Measurements from ENCODE around the gene C2CD3.
A peak's percentile ranks its signal among the peaks of the same experiment; 100 is the strongest.

Gene C2CD3

DNA sequence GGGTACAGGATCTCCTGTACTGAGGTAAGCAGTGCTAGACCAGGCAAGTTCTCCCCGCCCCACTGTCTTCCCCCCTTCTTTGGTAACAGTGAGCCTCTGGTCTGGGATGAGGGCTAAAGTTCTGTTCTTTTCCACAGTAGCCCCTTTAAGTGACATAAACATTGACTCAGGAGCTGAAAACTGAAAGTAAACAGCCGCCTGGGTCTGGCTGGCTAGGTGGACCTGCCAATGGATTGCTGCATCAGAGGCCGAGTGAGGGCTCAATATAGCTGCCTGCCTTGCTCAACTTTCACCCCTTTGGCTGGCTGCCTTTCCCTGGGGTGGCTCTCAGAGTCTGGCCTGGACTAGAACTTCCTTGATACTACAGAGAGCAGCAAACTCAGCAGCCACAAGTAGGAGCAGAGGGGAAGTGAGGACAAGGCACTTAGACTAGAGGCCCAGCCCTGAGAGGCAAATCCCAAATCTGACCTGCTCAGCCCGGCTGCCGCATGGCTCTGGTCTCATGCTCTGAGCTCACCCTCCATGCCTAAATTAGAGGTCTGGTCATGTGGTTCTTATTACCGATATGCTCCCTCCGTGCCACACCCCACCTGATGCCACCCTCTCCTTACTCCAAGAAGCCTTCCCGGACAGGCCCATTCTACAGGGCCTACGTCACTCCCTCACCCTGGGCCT, 152.3 kb downstream of the C2CD3 start:
- DNase-seq (ENCODE audit: low spot score) = peak; percentile 76

DNA sequence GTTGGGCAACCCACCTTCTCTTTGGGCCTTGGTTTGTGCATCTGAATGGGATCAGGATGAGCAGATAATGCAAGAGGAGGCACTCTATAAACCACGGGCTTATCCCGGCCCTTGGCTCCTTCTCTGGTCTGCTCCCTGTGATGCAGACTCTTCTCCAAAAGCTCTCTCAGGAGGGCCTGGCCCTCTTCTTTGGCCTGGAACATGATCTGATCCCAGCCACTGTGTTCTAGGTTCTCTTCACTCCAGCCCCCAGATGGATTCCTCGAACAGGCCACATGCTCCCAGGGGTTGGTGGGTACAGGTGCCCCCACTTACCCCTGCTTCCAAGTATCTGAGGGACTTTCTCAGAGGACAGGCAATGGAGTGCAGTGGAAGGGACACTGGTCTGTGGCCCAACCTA, 153.2 kb downstream of the C2CD3 start:
- DNase-seq (ENCODE audit: low spot score) = no peak

DNA sequence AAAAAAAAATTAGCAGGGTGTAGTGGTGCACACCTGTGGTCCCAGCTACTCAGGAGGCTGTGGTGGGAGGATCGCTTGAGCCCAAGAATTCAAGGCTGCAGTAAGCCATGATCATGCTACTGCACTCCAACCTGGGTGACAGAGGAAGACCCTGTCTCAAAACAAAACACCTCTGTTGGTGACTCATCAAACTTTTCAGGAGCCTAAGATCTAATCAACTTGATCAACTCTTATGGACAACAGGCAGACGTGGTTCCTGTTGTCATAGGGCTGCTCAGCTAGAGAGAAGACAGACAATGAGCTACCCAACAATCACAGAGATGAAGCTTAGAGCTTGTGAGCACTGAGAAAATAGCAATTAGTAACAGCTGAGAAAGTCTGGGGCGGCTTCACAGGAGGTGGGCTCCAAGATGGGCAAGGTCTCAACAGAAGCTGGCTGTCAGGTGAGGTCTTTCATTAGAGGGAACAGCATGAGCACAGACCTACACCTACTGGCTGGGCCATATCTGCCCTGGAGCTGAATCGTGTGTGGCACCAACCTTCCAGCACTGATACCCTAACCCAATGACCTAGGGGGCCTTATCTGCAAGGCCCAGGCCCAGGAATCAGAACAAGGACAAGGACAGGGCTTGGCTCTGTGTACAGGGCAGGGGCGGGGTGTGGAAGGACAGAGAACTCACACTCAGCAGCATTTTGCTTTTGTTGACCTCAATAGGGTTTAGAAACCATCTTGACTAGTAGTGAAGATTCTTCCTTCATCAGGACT, 154.7 kb downstream of the C2CD3 start:
- no peak for DNase-seq (ENCODE audit: low spot score)

DNA sequence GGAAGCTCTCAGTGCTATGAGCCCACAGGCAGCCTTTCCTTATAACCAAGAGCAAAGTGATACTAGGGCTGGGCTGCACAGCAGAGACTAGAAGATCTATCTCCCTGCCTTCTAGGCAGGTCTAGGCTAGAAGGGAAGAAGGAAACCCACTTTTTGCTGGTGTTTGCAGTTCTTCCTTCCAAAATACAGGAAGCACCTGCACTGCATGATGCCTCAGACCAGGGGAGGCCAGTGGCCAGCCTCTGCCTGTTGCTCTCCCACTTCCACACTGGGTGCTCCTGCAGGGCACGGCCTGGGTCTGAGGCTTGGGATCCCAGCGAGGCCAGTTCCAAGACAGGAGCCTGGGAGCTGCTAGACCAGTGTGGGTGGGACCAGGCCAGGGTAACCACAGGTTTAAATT, 155.9 kb downstream of the C2CD3 start:
- no peak for DNase-seq (ENCODE audit: low spot score)

DNA sequence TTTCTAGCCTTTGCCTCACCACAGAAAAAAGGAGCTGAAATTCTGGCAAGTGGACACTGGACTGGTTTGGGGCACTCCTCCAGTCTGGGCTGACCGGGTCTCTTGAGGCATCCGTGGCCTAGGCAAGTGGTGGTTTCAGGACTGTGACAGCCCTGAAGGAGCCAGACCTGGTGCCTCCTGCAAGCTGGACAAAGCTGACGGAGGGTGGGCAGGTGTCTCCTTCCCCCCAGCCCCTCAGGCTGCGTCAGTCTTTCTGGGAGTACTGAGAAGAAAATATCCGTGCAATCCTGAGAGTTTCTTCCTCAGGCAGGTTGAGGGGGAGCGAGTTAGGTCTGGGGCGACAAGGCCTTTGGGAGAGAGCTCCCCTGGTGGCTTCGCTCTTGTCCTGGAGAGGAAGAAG, 157.7 kb downstream of the C2CD3 start:
- DNase-seq (ENCODE audit: low spot score) = no peak

DNA sequence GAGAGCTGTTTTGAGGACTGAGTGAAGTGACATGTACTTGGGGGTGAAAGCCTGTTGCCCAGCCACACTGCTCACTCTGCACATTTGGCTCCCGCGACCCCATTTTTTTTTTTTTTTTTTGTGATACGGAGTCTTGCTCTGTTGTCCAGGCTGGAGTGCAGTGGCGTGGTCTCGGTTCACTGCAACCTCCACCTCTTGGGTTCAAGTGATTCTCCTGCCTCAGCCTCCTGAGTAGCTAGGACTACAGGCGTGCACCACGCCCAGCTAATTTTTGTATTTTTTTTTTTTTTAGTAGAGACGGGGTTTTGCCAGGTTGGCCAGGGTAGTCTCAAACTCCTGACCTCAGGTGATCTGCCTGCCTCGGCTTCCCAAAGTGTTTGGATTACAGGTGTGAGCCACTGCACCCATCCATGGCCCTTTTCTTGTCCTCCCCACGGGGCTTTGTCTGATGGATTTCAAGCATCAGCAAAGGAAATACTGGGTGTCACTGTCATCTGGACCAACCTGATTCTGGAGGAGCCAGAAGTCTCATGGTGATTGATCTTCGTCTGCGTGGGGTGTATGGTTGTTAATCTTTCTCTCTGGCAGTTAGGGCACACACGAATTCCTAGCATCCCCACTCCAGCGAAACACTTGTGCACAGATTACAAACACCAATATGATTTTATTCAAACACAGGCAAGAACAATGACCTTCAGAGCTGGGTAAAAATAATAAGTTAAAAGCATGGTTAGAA, 158.6 kb downstream of the C2CD3 start:
- DNase-seq (ENCODE audit: low spot score) = no peak

DNA sequence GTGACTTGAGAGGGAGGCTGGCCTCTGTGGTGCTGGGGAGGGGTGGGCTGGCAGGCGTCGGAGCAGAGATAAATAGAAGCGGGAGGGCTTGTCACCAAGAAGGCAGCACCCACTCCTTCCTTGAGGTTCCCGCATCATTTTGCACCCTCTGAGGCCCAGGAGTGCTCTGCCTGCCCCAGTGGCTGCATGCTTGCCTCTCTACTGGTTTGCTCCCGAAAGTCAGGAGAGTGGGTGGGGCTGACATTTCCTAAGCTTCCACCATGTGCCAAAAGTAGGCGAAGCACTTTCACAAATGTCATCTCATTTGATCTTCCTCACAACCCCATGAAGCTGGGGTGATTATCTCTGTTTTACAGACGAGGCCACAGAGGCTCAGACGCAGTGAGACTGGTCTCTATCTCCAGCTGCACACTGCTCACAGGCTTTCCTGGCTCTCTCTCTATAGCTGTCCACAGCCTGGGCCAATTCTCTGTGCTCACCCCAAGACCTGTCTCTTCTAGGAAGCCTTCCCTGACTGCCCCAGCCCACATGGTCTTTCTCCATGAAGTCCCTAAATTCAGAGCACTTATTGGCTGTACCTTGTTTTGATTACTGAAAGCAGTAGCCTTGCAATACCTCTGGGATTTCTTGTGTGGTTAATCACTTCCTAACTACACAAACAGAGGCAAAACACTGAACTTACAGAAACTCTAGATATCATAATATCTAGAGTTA, 159.3 kb downstream of the C2CD3 start:
- peak; percentile 10 for DNase-seq (ENCODE audit: low spot score)

DNA sequence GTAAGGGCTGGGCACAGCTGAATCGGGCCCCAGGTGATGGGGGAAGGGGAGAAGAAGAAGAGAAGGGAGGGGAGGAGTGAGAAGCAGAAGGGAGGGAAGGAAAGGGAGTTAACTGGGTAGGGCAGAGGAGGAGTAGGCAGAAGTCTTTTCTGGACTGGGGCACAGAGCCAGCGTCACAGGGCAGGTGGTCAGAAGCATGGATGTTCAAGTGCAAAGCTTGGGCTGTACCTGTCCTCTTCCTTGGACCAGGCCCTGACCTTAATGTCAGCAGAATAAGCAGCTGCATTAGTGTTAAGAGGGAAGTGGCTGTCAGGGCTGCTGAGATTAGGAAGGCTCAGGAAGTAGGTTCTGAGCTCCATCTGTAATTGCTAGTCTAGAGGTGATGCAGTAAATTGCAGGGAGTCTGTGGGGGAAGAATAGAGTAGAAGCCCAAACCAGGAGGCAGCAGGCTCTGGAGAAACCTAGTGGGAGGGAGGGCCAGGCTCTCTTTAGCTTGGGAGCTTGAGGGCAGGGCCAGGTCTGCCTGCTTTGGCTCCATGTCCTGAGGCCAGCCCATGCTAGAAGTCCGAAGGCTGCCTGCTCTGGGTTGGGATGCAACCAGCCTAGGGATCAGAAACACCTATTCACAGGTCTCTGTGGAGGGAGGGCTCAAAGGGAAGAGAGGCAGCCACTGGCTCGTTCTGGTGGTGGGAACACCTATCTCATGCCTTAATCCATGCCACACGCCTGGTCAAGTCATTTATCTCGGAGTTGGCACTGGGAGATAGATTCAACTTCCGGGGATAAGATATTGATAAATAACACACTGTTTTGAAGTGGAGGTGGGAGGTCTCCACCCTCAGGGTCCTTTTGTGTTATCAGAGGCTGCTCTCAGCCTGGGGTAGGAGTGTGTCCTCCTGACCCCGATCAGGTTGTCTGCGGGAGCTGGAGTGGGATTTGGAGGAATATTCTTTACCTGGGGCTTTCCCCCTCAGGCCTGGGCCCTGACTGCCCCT, 160.2 kb downstream of the C2CD3 start:
- no peak for DNase-seq (ENCODE audit: low spot score)

DNA sequence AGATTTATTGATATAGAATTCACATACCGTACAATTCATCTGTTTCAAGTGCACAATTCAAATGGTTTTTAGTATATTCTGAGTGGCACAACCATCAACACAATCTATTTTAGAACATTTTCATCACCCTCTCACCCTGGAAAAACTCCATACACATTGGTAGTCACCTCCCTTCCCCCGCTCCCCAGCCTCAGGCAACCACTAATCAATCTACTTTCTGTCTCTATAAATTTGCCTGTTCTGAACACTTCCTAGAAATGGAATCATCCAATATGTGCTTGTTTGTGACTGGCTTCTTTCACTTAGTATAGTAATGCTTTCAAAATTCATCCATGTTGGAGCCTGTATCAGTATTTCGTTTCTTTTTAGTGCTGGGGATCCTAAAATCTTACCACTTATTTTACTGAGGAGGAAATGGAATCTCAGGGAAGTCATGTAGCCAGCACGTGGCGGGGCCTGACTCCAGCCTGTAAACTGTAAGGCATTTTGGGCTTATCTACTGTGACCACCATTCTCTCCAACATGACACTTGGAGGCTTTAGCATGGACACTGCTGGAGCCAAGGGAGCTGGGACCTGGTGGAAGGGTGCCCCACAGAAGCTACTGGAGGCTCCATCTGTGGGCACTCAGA, 161.0 kb downstream of the C2CD3 start:
- DNase-seq (ENCODE audit: low spot score) = no peak

DNA sequence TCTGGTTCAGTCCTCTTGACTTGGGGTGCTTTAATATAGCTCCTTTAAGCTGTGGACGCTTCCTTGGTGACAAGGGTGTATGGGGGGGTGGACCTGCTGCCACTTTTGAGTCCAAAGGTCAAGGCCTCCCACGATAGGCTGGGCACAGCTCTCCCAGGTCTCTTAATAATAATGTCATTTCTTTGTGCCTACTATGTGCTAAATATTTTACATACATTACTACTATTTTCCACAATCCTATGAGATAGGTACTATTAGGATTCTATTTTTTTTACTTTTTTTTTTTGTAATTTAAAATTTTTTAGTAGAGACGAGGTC, 161.6 kb downstream of the C2CD3 start:
- no peak for DNase-seq (ENCODE audit: low spot score)

DNA sequence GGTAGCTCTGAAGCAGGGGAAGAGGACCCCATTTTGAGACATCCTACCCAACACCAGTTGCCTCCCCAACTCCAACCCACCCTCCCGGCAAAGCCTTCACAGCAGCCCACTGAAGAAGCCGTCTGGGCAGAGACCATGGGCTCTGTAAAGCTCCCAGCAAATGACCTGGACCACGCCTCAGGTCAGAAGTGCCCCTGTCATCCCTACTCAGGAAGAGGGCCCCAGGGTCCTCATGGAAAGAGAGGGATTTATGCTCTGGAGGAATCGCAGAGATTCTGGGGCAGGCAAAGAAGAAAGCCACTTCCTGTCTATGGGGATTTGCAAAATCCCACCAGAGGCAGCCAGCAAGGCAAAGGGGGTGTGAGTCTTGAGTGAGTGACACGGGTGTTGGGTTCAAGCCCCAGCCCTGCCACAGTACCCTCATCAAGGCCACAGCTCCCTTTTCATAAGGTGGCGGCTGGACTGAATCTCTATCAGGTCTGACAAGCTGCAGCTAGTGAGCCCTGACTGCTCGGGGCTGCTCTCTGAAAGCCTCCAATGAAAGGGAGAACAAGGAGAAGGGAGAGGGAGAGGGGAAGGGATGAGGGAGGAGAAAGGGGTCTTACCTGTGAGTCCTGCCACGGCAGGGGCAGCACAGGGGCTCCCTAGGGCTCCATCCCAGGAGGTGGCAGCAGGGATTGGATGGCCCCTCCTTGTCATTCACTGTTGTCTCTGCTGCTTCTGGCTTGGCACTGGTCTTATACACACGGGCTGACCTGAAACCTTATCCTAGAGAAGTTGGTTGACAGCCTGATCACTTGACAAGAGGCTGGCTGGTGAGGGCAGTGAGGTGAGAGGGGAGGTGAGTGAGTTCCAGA, 162.2 kb downstream of the C2CD3 start, which contains the start of gene UCP3:
UCP3 (minus strand) TSS at position 713 of the 857 bp plus-strand sequence. CDS start 2,043 bp downstream, outside the sequence.
- no peak for DNase-seq (ENCODE audit: low spot score)

DNA sequence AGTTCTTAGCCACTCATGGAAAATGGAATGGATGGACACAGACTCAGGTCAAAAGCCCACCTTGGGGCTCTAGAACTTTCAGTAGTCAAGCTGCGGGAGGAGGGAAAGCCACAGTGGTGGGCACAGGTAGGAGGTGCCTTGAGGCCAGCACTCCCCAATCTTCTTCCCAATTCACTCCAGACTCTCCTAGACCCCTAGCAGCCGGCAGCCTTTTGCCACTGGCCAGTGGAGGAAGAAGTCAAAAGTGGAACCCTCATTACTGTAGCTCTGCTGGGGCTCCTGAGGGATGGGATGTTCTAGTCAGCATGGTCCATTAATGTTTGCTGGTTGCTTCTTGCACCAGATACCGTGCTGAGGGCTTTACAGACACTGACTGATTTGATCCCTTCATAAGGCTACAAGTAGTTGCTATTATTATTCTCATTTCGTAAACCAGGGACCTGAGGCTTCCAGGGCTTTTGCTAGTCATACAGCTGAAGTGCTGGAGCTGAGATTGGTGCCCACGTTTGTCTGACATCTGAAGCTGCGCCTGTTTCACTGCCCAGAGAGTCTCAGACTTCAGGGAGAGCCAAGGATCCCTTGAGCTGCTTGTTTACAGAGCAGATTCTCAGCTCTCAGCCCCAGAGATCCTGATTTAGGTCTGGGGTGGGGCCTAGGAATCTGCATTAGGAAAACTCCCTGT, 163.0 kb downstream of the C2CD3 start:
- DNase-seq (ENCODE audit: low spot score) = no peak

DNA sequence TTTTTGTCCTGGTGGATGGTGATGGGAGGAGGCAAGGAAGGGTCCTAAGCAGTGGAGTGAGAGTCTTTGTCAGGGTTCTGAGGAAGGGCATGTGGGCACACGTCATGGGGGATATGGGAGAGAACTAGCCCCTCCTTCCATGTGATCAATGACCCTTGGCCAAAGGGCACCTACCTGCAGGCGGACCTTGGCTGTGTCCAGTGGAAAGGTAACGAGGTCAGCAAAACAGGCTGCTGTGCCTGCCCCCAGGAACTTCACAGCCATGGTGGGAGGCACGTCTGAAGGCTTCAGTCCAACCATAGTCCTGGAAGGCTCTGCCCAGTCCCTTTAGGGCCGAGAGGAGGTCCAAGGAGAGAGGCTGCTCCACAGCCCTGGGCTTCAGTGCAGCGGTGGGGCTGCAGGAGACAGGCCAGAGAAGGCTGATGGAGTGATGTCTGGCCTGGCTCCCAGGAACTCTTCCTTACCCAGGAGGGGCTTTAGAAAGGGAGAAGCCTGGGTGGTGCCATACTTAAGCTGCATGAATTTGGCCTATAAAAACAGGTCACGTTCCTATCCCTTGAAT, 164.0 kb downstream of the C2CD3 start:
- DNase-seq (ENCODE audit: low spot score) = no peak

DNA sequence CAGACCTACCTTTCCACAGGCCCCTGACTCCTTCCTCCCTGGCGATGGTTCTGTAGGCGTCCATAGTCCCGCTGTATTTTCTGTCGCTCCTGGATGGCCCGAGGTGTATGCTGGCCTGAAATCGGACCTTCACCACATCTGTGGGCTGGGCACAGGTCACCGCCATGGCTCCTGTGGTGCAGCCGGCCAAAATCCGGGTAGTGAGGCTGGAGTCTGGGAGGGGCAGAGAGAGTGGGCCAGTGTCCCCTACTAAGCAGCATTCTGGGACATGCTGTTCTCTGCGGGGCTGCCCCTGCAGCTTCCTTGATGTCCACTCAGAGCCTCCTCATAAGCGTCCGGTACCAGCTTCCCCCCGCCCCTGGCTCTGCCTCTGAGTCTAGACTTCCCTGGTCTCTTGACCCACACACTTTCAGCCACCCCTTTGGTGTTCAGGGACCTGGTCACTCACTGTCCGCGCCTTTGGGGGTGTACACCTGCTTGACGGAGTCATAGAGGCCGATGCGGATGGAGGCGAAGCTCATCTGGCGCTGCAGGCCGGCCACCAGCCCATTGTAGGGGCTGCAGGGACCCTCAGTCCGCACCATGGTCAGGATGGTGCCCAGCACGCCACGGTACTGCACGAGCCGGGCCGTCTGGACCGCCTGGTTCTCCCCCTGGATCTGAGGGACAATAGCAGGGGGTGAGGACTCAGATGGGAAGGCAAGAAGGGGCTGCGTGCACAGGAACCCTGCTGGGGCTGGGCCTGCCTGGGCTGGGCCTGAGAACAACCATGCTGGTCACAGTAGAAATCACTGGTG, 164.9 kb downstream of the C2CD3 start:
- no peak for DNase-seq (ENCODE audit: low spot score)

DNA sequence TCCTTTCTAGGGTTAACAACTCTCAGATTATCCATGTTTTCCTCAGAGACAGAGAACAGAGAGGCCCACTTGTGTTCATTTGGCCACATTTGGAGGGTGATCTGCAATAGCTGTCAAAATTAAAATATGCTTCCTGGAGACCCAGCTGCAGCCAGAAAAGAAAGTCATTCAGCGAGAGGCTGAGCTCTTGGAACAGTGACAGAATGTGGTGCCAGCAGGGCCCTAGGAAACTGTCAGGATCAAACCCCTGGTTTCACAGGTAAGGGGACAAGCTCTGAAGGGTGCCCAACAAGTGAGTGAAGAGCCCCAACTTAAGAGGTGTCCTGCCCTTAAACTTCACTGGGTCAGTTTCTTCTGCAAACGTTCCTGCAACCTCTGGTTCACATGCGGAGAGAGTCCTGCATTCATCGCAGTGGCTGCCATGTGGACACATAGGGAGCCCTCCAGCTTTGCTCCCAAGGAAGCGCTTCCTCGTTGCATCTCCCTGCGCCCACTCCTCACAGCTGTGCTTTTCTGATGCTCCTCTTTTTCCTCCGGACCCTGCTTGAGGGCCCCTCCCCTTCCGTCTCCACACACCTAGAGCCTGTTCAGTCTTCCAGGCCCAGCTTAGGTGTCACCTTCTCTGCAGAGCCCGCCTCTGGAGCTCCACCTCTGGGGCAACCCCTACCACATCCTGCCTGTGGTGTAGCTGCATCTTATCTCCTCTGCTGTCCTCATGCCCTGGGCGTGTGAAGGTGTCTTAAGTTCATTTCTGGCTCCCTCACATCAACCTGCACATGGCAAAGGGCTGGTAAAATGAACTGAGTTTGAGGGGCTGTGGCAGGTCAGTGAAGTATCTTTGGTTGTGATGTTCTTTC, 165.8 kb downstream of the C2CD3 start:
- no peak for DNase-seq (ENCODE audit: low spot score)

DNA sequence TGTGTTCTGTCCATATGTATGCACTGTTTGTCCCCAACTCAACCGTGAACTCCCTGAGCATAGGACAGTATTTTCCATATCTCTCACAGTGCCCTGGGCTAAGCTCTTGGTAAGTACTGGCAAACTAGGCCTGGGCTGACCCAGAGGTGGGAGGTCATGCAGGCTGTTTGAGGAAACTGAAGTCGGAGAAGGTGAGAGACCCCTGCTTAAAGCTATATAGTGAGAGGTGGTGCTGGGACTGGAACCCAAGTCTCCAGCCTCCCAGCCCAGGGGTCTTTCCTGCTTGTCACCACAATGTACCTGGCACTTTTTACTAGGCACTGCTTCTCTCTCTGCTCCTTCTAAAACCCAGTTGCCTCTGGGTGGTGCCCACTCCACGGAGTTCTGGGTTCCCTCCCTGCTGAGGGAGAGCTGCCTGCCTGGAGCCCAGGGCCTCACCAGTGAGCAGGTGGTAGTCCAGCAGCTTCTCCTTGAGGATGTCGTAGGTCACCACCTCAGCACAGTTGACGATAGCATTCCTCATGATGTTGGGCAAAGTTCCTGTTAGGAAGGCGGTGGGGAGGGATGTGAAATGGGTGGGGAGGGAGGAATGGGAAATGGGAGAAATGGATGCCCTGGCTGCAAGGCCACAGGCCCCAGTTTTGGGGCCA, 166.6 kb downstream of the C2CD3 start:
- no peak for DNase-seq (ENCODE audit: low spot score)

DNA sequence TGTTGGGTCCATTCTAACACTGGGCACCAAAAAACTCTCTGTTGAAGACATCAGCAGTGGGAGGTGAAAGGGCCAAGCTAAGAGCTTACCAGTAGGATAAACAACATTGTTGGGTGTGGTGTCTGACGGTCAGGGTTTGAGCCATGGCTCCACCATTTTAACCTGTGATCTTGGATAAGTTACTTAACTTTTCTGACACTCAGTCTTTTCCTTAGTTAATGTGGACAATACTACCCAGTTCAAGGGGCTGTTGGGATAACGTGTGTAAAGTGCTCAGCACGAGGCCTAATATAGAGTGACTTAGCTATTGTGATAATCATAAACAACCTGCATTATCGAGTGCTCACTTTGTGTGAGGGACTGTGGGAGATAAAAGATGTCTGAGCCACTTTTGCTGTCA, 168.0 kb downstream of the C2CD3 start:
- DNase-seq (ENCODE audit: low spot score) = no peak
